ENCODE data around the gene TEC.

TEC gene

GRCh38 chr4:48243429-48243828 is 26.2 kb downstream of the TEC start:
- no peak for DNase-seq (ENCODE audit: low read depth)
- TF ChIP-seq CTCF (conservative IDR thresholded peaks at IDR 0.05; ENCODE audit: control insufficient read depth, insufficient read depth, low read depth, low read length), result no peak
- H3K4me3 ChIP-seq (ENCODE audit: control insufficient read depth, low read depth, low read length), result no peak overlapping the region

- no peak for TF ChIP-seq CTCF (conservative IDR thresholded peaks at IDR 0.05; ENCODE audit: control insufficient read depth, insufficient read depth, low read depth, low read length)
- DNase-seq (ENCODE audit: low read depth), result no peak
- no peak overlapping the region for H3K4me3 ChIP-seq (ENCODE audit: control insufficient read depth, low read depth, low read length)
Observed at GRCh38 chr4:48242511-48243195, 27.0 kb downstream of the TEC start.

- no peak for DNase-seq (ENCODE audit: low read depth)
- H3K4me3 ChIP-seq (ENCODE audit: control insufficient read depth, low read depth, low read length), result no peak overlapping the region
- TF ChIP-seq CTCF (conservative IDR thresholded peaks at IDR 0.05; ENCODE audit: control insufficient read depth, insufficient read depth, low read depth, low read length), result no peak
Observed at GRCh38 chr4:48241731-48242130, 27.9 kb downstream of the TEC start.

GRCh38 chr4:48237996-48238645 is 31.5 kb downstream of the TEC start:
- no peak overlapping the region for H3K4me3 ChIP-seq (ENCODE audit: control insufficient read depth, low read depth, low read length)
- DNase-seq (ENCODE audit: low read depth), result peak; percentile 65
- no peak for TF ChIP-seq CTCF (conservative IDR thresholded peaks at IDR 0.05; ENCODE audit: control insufficient read depth, insufficient read depth, low read depth, low read length)

- no peak overlapping the region for H3K4me3 ChIP-seq (ENCODE audit: control insufficient read depth, low read depth, low read length)
- no peak for DNase-seq (ENCODE audit: low read depth)
- no peak for TF ChIP-seq CTCF (conservative IDR thresholded peaks at IDR 0.05; ENCODE audit: control insufficient read depth, insufficient read depth, low read depth, low read length)
Observed at GRCh38 chr4:48235050-48235449, 34.6 kb downstream of the TEC start.

GRCh38 chr4:48234575-48234974 is 35.1 kb downstream of the TEC start:
- no peak for DNase-seq (ENCODE audit: low read depth)
- H3K4me3 ChIP-seq (ENCODE audit: control insufficient read depth, low read depth, low read length), result no peak overlapping the region
- TF ChIP-seq CTCF (conservative IDR thresholded peaks at IDR 0.05; ENCODE audit: control insufficient read depth, insufficient read depth, low read depth, low read length), result no peak

All from fibroblast of mammary gland (primary cell).